Measurements from ENCODE around the gene CYP4F3. TPM values are rescaled to one million over a fixed set of nuclear protein-coding genes. Genes with fewer than 3 reads are reported as not detected.

Gene CYP4F3
- total RNA-seq, 4 donors from 2014 or later: 0.05 to 0.93 (median 0.68) TPM; not detected in 1

DNA sequence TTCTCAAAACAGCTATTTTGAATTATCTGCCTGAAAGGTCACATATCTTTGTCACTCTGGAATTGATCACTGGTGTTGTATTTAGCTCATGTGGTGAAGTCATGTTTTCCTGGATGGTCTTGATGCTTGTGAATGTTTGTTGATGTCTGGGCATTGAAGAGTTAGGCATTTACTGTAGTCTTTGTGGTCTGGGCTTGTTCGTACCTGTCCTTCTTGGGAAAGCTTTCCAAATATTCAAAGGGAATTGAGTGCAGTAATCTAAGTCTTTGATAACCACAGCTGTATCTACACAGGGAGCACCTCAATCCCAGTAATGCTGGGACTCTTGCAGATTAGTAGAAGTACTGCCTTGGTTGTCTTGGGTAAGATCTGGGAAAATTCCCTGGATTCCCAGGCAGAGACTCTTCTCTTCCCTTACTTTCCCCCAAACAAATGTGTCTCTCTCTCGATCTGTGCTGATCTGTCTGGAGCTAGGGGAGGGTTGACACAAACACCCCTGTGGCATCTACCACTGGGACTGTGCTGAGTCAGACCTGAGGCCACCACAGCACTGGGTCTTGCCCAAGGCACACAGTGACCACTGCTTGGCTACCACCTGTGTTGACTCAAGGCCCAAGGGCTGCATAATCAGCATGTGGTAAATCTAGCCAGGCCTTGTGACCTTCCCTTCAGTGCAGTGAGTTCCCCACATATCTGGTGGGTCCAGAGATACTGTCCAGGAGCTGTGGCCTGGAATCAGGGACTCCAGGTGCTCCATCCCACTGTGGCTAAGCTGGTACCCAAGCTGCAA, 5.5 kb upstream of the CYP4F3 start:
- intact Hi-C loops (cut with DNase I; ENCODE audit: low total_unique reads): no loop called here
- in situ Hi-C loops (cut with MboI; ENCODE audit: low sequenced_read_pairs in 4 of 4): no loop called here
- Histone ChIP-seq H3K27ac (no peak overlapping the region), H3K36me3 (no peaks in the 10 kb centered on the region), H3K9me3 (no peaks in the 10 kb centered on the region), H3K4me1 (no peaks in the 10 kb centered on the region), H3K27me3 (peaks cover 0 to 5% (median 0%) of the 10 kb centered on the region in 3 donors), H3K4me3 (no peak overlapping the region)
- ATAC-seq (no peak), DNase-seq (no peak)
- TF ChIP-seq, protein P1, sequence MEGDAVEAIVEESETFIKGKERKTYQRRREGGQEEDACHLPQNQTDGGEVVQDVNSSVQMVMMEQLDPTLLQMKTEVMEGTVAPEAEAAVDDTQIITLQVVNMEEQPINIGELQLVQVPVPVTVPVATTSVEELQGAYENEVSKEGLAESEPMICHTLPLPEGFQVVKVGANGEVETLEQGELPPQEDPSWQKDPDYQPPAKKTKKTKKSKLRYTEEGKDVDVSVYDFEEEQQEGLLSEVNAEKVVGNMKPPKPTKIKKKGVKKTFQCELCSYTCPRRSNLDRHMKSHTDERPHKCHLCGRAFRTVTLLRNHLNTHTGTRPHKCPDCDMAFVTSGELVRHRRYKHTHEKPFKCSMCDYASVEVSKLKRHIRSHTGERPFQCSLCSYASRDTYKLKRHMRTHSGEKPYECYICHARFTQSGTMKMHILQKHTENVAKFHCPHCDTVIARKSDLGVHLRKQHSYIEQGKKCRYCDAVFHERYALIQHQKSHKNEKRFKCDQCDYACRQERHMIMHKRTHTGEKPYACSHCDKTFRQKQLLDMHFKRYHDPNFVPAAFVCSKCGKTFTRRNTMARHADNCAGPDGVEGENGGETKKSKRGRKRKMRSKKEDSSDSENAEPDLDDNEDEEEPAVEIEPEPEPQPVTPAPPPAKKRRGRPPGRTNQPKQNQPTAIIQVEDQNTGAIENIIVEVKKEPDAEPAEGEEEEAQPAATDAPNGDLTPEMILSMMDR (IDR thresholded peaks at IDR 0.05 in 4 of 5, conservative IDR thresholded peaks at IDR 0.05 in 1 of 5): no peak

DNA sequence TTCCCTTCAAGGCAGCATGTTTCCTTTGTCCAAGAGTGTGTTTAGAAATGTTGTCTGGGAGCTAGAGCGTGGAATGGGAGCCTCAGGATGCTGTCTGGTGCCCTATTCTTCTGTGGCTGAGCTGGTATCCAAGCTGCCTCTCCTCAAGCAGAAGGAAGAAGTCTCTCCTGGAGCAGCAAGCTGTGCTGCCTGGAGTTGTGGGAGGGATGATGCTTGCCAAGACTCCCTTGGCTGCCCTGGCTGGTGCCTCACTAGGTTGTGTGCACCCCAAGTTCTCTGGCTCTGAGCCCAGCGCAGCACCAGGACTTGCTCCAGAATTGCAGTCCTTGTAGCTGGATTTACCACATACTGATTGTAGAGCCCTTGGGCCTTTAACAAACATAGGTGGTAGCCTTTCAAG, 4.7 kb upstream of the CYP4F3 start:
- intact Hi-C loops (cut with DNase I; ENCODE audit: low total_unique reads): no loop called here
- no peak for DNase-seq
- Histone ChIP-seq H3K9me3 (no peaks in the 10 kb centered on the region), H3K27ac (no peak overlapping the region), H3K36me3 (no peaks in the 10 kb centered on the region), H3K27me3 (peaks cover 0 to under 1% (median 0%) of the 10 kb centered on the region in 3 donors), H3K4me1 (no peaks in the 10 kb centered on the region), H3K4me3 (no peak overlapping the region)
- ATAC-seq: no peak
- in situ Hi-C loops (cut with MboI; ENCODE audit: low sequenced_read_pairs in 4 of 4): no loop called here
- TF ChIP-seq, protein P1 (IDR thresholded peaks at IDR 0.05 in 4 of 5, conservative IDR thresholded peaks at IDR 0.05 in 1 of 5): no peak
- no peak for TF ChIP-seq POLR2A (IDR thresholded peaks at IDR 0.05)

DNA sequence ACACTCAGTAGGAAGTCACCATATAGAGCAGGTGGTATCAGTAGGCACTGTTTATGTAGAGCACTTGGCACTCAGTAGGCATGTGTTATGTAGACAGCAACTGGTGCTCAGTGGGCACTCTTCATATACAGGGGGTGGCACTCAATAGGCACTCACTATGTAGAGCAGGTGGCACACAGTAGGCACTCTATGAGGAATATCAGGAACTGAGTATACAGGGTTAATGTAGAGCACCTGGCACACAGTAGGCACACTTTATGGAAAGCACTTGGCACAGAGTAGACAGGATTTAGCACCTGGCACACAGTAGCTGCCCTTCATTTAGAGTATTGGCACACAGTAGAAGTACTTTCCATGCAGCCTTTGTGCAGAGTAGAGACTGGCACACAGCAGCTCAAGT, 1.1 kb upstream of the CYP4F3 start:
- in situ Hi-C loops (cut with MboI; ENCODE audit: low sequenced_read_pairs in 4 of 4): no loop called here
- H3K4me3 ChIP-seq: no peak overlapping the region
- H3K27me3 ChIP-seq: no peaks in the 10 kb centered on the region
- H3K27ac ChIP-seq: no peak overlapping the region
- no peak for DNase-seq
- H3K4me1 ChIP-seq: no peaks in the 10 kb centered on the region
- H3K9me3 ChIP-seq: no peaks in the 10 kb centered on the region
- intact Hi-C loops (cut with DNase I; ENCODE audit: low total_unique reads): no loop called here
- no peaks in the 10 kb centered on the region for H3K36me3 ChIP-seq
- no peak for ATAC-seq
- TF ChIP-seq, protein P1 (IDR thresholded peaks at IDR 0.05 in 4 of 5, conservative IDR thresholded peaks at IDR 0.05 in 1 of 5): no peak
- no peak for TF ChIP-seq POLR2A (IDR thresholded peaks at IDR 0.05)

DNA sequence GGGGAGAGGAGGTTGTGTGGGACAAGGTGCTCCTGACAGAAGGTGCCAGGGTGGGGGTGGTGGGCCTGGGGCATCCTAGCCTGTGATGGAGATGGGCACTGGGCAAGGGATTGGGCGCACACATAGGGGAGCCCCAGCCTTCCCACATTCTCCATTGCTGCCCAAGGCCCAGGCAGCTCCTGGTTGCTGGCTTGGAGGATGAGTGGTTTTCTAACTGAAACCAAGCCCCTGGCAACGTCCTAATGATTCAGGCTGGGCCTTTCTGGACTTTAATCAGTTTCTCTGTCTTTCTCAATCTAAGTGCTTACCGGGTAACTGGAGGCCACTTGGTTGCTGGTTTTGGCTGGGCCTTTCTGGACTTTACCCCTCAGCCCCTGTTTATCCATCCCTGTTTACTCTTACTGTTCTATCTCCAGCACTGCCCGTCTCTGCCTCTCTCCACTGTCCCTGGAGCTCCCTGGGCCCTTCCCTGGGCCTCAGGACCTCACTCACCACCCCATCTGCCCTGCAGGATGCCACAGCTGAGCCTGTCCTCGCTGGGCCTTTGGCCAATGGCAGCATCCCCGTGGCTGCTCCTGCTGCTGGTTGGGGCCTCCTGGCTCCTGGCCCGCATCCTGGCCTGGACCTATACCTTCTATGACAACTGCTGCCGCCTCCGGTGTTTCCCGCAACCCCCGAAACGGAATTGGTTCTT, 354 bp downstream of the CYP4F3 start:
- Histone ChIP-seq H3K4me1 (no peaks in the 10 kb centered on the region), H3K4me3 (no peak overlapping the region), H3K36me3 (no peaks in the 10 kb centered on the region), H3K9me3 (no peaks in the 10 kb centered on the region), H3K27ac (no peak overlapping the region), H3K27me3 (no peaks in the 10 kb centered on the region)
- no peak for ATAC-seq
- TF ChIP-seq POLR2A (IDR thresholded peaks at IDR 0.05): no peak
- TF ChIP-seq, protein P1 (IDR thresholded peaks at IDR 0.05 in 4 of 5, conservative IDR thresholded peaks at IDR 0.05 in 1 of 5): no peak
- in situ Hi-C loops (cut with MboI; ENCODE audit: low sequenced_read_pairs in 4 of 4) (no loop called here), intact Hi-C loops (cut with DNase I; ENCODE audit: low total_unique reads) (no loop called here)
- no peak for DNase-seq
